Measurements from ENCODE around the gene RMND1.
"Not testable (repeated sequence)": the region's sequence is repeated elsewhere in the genome, so short reads cannot be mapped to it uniquely, and the experiment has no call there.

RMND1 gene

DNA sequence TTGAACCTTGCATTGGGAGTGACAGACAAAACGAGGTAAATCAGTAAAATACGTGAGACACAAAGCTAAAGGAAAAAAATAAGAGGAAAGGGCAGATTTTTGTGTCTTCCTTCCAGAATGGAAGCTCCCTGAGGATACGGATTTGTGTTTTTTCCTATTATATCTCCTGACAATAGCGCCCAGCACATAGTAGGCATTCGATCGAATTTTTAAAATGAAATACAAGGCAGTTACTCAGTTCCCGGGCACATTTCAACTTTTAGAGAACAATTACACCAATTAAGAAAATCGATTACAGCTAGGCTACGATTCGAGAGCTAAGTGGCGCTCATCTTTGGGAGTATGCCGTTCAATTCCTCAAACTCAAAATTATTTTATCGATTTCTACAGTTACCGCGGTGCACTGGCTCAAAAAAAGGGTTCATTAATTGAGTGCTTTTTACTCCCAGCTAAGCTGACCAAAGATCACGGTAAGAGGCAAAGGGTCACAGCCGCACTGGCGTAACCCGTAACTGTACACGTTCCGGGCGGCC lies 443 bp downstream of the RMND1 start:
- no peak for DNase-seq (ENCODE audit: low spot score)

GRCh38 chr6:151450928-151451327 lies 998 bp downstream of the RMND1 start:
- not testable (repeated sequence) for DNase-seq (ENCODE audit: low spot score)

DNA sequence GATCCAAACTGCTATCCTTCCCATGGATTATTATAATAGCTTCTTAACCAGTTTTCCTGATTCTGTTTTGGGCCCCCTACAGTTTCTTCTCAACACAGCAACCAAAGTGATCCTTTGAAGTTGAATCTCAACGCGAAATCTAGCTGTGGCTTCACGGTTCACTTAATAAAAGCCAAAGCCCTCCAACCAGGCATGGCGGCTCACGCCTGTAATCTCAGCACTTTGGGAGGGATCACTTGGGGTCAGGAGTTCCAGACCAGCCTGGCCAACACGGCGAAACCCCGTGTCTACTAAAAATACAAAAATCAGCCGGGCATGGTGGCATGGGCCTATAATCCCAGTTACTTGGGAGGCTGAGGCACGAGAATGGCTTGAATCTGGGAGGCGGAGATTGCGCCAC lies 3.3 kb downstream of the RMND1 start:
- no peak for DNase-seq (ENCODE audit: low spot score)

DNA sequence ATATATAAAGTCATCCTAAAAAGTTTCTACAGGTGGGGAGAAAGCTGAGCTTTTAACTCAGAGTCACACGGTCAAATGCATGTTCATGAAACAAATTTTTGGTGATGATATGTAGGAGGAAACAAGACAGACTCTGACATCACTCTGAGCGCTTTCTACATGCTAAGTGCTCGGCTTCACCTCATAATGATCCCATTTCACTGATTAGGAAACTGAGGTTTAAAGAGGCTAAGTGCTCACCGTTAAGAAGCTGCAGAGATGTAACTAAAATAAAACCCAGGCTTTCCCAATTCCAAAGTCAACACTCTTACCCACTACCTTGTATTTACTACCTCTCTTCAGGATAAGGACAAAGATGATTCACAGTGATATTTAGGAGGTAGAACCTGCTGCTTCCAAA lies 4.7 kb downstream of the RMND1 start:
- DNase-seq (ENCODE audit: low spot score): no peak

- DNase-seq (ENCODE audit: low spot score): no peak
Measured at GRCh38 chr6:151445482-151445881, 6.4 kb downstream of the RMND1 start.

DNA sequence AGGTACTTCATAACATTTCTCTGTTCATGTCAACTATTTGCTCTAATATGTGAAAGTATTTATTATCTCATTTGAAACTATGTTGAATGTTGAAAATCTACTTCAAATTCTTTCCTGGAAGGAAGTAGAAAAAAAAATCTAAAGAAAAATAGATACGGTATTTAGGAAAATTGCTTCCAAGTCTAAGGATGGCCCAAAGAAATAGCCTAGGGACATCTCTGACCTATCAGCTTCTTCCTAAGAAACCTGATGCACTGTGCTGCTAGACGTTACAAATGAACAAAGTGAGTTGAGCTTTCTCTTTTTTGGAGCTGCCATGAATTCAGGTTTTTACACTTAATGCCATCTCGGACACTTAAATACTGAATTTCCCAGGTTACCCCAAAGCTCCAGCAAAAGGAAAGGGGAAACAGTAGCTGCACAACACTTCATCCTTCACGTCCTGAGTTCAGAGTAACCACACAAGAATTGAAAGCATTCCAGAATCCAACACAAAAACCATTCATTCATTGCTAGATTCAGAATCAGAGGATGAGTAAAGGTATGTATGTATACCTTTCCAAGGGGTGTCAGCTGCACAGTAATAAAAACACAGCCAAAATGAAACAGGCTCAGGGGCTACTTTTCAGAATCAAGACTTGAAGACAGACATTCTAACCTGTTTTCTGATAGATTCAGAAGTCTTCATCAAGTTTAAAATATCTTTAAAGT lies 7.9 kb downstream of the RMND1 start:
- no peak for DNase-seq (ENCODE audit: low spot score)

- no peak for DNase-seq (ENCODE audit: low spot score)
Measured at GRCh38 chr6:151443454-151443853, 8.5 kb downstream of the RMND1 start.

- no peak for DNase-seq (ENCODE audit: low spot score)
Measured at GRCh38 chr6:151442371-151442770, 9.6 kb downstream of the RMND1 start.

- no peak for DNase-seq (ENCODE audit: low spot score)
Measured at GRCh38 chr6:151441390-151442166, 10.3 kb downstream of the RMND1 start.

GRCh38 chr6:151440930-151441329 lies 11.0 kb downstream of the RMND1 start:
- peak; percentile 28 for DNase-seq (ENCODE audit: low spot score)

DNA sequence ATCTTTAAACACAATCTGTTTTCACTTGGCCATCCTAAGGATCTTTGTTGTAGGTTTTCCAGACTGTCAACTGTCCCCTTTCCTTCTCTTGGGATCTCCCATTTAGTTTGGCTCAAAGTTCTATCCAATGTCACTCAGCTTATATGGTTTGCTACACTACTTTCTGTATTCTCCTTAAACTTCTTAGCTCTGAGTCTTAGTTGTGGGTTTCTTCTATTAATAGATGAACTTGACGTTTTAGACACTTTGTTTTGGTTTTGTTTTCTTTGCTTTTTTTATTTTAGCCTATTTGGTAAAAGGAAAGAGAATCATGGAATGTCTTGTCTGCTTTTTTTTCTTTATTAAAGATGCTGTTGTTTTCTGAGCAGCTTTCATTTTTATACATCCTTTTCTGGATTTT lies 11.4 kb downstream of the RMND1 start:
- DNase-seq (ENCODE audit: low spot score): no peak

- peak; percentile 17 for DNase-seq (ENCODE audit: low spot score)
Measured at GRCh38 chr6:151437401-151437800, 14.5 kb downstream of the RMND1 start.

DNA sequence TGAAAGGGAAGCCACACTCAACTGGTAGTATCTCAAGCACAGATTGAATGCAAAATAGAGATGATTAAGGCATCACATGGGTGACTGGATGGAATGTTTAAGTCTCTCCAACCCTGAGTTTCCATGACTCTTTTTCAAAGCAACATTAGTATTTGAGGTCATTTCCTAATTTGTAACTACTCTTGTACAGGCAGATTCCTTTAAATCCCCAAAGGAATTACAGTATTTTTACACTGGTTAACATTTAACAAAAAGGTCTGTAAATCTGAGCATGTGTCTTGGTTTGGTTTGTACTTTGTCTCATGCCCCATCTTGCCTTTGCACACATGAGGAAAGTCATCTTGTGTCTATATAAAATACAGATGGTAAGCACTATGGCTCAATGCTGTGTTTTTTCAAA lies 15.1 kb downstream of the RMND1 start:
- peak; percentile 75 for DNase-seq (ENCODE audit: low spot score)

DNA sequence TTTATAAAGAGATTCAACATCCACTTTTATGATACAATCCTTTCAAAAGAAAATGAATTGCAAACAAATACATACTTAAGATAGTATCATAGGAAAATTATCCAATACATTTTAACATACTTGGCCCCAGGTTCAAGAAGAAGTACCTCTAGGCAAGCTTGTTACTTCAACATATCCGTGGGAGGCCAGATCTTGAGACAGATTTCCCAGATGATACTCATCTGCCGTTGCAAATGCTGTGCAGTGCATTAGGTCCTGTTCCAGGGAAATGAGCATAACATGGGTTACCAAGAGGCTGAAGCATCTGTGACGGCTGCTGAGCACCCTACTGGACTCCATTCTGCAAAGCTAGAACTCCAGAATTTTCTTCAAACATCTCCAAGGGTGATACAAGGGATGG lies 15.6 kb downstream of the RMND1 start:
- peak; percentile 12 for DNase-seq (ENCODE audit: low spot score)

GRCh38 chr6:151434369-151434768 lies 17.6 kb downstream of the RMND1 start:
- DNase-seq (ENCODE audit: low spot score): no peak

DNA sequence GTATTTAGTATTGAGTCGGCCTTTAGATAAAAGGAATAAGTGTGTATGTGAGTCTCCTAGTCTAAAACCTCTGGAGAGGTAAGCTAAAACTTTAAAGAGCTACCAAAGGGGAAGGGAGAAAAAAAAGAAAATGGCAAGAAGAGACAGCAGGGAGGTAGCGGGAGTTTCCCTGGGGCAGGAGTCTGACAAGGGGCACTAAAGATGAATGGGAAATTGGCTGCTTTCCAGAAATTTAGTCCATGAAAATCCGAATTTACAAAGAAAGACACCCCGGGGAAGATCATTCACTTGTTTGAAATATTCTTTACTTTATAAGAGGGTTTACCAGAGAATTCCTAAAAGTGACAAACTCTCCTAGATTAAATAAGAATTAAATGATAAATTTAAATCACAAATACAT lies 19.3 kb downstream of the RMND1 start:
- no peak for DNase-seq (ENCODE audit: low spot score)

DNA sequence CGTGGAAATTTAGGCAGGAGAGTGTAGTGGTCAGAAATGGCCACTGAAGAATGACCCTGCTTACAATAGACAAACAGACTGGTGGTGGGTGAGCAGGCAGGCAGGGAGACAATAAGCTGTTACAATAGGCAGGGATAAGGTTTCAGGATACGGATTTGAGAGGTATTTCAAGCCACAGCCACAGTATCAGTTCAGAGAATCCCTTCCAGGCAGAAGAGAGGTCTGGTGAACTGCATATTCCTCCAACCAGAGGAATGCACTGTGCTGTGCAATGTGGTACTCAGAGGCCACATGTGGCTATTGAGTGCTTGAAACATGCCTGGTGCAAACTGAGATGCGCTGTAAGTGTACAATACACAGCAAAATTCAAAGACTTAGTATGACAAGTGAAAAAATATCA lies 20.6 kb downstream of the RMND1 start:
- DNase-seq (ENCODE audit: low spot score): no peak

GRCh38 chr6:151430886-151431285 lies 21.0 kb downstream of the RMND1 start:
- no peak for DNase-seq (ENCODE audit: low spot score)

- no peak for DNase-seq (ENCODE audit: low spot score)
Measured at GRCh38 chr6:151428093-151428735, 23.7 kb downstream of the RMND1 start.

GRCh38 chr6:151425561-151425960 lies 26.4 kb downstream of the RMND1 start:
- no peak for DNase-seq (ENCODE audit: low spot score)

GRCh38 chr6:151422981-151423380 lies 28.9 kb downstream of the RMND1 start:
- no peak for DNase-seq (ENCODE audit: low spot score)

DNA sequence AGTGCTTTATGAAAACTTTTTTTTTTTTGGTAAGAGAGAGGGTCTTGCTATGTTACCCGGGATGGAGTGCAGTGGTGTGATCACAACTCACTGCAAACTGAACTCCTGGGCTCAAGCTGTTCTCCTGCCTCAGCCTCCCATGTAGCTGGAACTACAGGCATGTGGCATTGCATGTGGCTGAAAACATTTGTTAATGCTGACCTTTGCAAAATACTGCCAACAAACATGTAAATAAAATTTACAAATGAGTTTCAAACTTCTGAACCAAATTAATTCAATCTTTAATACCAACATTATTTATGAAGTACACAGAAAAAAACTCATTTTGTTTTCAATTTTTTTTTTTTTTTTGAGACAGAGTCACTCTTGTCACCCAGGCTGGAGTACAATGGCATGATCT lies 34.4 kb downstream of the RMND1 start:
- DNase-seq (ENCODE audit: low spot score): no peak
